Activated CD8-positive, alpha-beta memory T cell treated with anti-CD3 and anti-CD28 coated beads, Interleukin-2, amount 10 ng/mL, durations not matched to agents 7 days and 5 days (primary cell): ENCODE measurements around the gene SYN1. TPM values are rescaled to one million over a fixed set of nuclear protein-coding genes. Genes with fewer than 3 reads are reported as not detected.

Experiments used
- ATAC-seq: fragments of 150-1000 bp; cut with Tn5 transposase; one replicate; pipeline ENCODE4 v1.10.0; 2021; ENCODE audit warnings: moderate library complexity
- CTCF ChIA-PET: fragments of 350-600 bp; sonication (Branson Sonifier 250); formaldehyde crosslinking; loops from one replicate; lab custom pipeline; 2021; ENCODE audit warnings: antibody characterized with exemption; lab: Charles Lee
- DNase-seq: peaks from one replicate; pipeline ENCODE4 v3.0.0-alpha.2; 2020
- H3K27ac Mint-ChIP-seq: one replicate; pipeline ENCODE4 v1.8.0; 2021; ENCODE audit warnings: mild to moderate bottlenecking, mixed read lengths
- H3K27me3 Mint-ChIP-seq: one replicate; pipeline ENCODE4 v1.8.0; 2021; ENCODE audit warnings: mixed read lengths
- H3K36me3 Mint-ChIP-seq: one replicate; pipeline ENCODE4 v1.8.0; 2021; ENCODE audit warnings: mild to moderate bottlenecking, mixed read lengths
- H3K4me1 Mint-ChIP-seq: one replicate; pipeline ENCODE4 v1.8.0; 2021; ENCODE audit warnings: mixed read lengths
- H3K4me3 Mint-ChIP-seq: one replicate; pipeline ENCODE4 v1.8.0; 2021; ENCODE audit warnings: mild to moderate bottlenecking, moderate library complexity, mixed read lengths
- H3K9me3 Mint-ChIP-seq: one replicate; pipeline ENCODE4 v1.8.0; 2022; ENCODE audit warnings: low read depth, mixed read lengths
- total RNA-seq, 2 experiments: library from RNA; stranded (reverse); gene quantifications; one replicate each; pipeline ENCODE4 v1.2.3, GENCODE V29; 2021

SYN1 gene
- total RNA-seq, 2 experiments from 2014 or later: 0.09 to 0.15 TPM

GRCh38 chrX:47581731-47582647 is 37.7 kb downstream of the SYN1 start, which contains the start of gene TIMP1:
TSS of gene TIMP1 (plus strand) at chrX:47582436. CDS start at chrX:47583416, 980 bp downstream.
- peaks cover 2% of the 10 kb centered on the region for H3K36me3 Mint-ChIP-seq
- H3K4me3 Mint-ChIP-seq: peak within 1 kb of the TSS; percentile 46
- peak within 1 kb of the TSS; percentile 53 for H3K27ac Mint-ChIP-seq
- DNase-seq (peak; percentile 91), ATAC-seq (peak; percentile 95)
- H3K9me3 Mint-ChIP-seq: no peaks in the 10 kb centered on the region
- CTCF ChIA-PET: interaction anchor here (0.6 to 1.4 kb wide), 3 partner anchors 14 to 52 kb away, joined by 3 to 4 read pairs (median 3); no protein-coding TSS in a partner anchor
- peaks cover 2% of the 10 kb centered on the region for H3K27me3 Mint-ChIP-seq
- peaks cover 28% of the 10 kb centered on the region for H3K4me1 Mint-ChIP-seq

- Mint-ChIP-seq H3K27ac (no peak overlapping the region), H3K27me3 (peaks cover 2% of the 10 kb centered on the region), H3K4me1 (peaks cover 28% of the 10 kb centered on the region), H3K9me3 (no peaks in the 10 kb centered on the region), H3K36me3 (no peaks in the 10 kb centered on the region), H3K4me3 (no peak overlapping the region)
- CTCF ChIA-PET: no interaction called here
- ATAC-seq (no peak), DNase-seq (peak; percentile 52)
Observed at GRCh38 chrX:47579537-47579936, 40.1 kb downstream of the SYN1 start.

- Mint-ChIP-seq H3K4me3 (no peak overlapping the region), H3K27me3 (peaks cover 2% of the 10 kb centered on the region), H3K4me1 (peaks cover 28% of the 10 kb centered on the region), H3K36me3 (no peaks in the 10 kb centered on the region), H3K27ac (no peak overlapping the region), H3K9me3 (no peaks in the 10 kb centered on the region)
- DNase-seq (no peak), ATAC-seq (no peak)
- CTCF ChIA-PET: no interaction called here
Observed at GRCh38 chrX:47578692-47579091, 41.0 kb downstream of the SYN1 start.

GRCh38 chrX:47577901-47578300 is 41.8 kb downstream of the SYN1 start:
- H3K9me3 Mint-ChIP-seq: no peaks in the 10 kb centered on the region

GRCh38 chrX:47577424-47577823 is 42.2 kb downstream of the SYN1 start:
- DNase-seq: no peak
- H3K27ac Mint-ChIP-seq: no peak overlapping the region
- CTCF ChIA-PET: no interaction called here
- H3K36me3 Mint-ChIP-seq: no peaks in the 10 kb centered on the region
- H3K4me1 Mint-ChIP-seq: peaks cover 28% of the 10 kb centered on the region
- peaks cover 2% of the 10 kb centered on the region for H3K27me3 Mint-ChIP-seq
- ATAC-seq: no peak
- no peak overlapping the region for H3K4me3 Mint-ChIP-seq
- H3K9me3 Mint-ChIP-seq: no peaks in the 10 kb centered on the region

More at GRCh38 chrX:47577901-47578300, 41.8 kb downstream of the SYN1 start:
- CTCF ChIA-PET: no interaction called here
- no peak overlapping the region for H3K27ac Mint-ChIP-seq
- no peaks in the 10 kb centered on the region for H3K36me3 Mint-ChIP-seq
- H3K27me3 Mint-ChIP-seq: peaks cover 2% of the 10 kb centered on the region
- H3K4me1 Mint-ChIP-seq: peaks cover 28% of the 10 kb centered on the region
- DNase-seq (no peak), ATAC-seq (no peak)
- H3K4me3 Mint-ChIP-seq: no peak overlapping the region

- peaks cover 2% of the 10 kb centered on the region for H3K27me3 Mint-ChIP-seq
- H3K36me3 Mint-ChIP-seq: peaks cover 8% of the 10 kb centered on the region
- ATAC-seq (no peak), DNase-seq (no peak)
- H3K4me3 Mint-ChIP-seq: no peak overlapping the region
- no peaks in the 10 kb centered on the region for H3K9me3 Mint-ChIP-seq
- H3K4me1 Mint-ChIP-seq: peaks cover 17% of the 10 kb centered on the region
- CTCF ChIA-PET: no interaction called here
- no peak overlapping the region for H3K27ac Mint-ChIP-seq
Observed at GRCh38 chrX:47576021-47576898, 43.4 kb downstream of the SYN1 start.

GRCh38 chrX:47574547-47575301 is 44.9 kb downstream of the SYN1 start:
- H3K4me1 Mint-ChIP-seq: peaks cover 15% of the 10 kb centered on the region
- H3K9me3 Mint-ChIP-seq: no peaks in the 10 kb centered on the region
- CTCF ChIA-PET: no interaction called here
- ATAC-seq (peak; percentile 33), DNase-seq (no peak)
- no peak overlapping the region for H3K4me3 Mint-ChIP-seq
- H3K27me3 Mint-ChIP-seq: no peaks in the 10 kb centered on the region
- peaks cover 18% of the 10 kb centered on the region for H3K36me3 Mint-ChIP-seq
- H3K27ac Mint-ChIP-seq: no peak overlapping the region

GRCh38 chrX:47574076-47574546 is 45.5 kb downstream of the SYN1 start:
- Mint-ChIP-seq H3K27ac (no peak overlapping the region), H3K9me3 (no peaks in the 10 kb centered on the region), H3K27me3 (no peaks in the 10 kb centered on the region), H3K4me3 (no peak overlapping the region), H3K36me3 (peaks cover 21% of the 10 kb centered on the region), H3K4me1 (peaks cover 9% of the 10 kb centered on the region)
- DNase-seq: no peak
- CTCF ChIA-PET: no interaction called here
- ATAC-seq: no peak

- H3K9me3 Mint-ChIP-seq: no peaks in the 10 kb centered on the region
- DNase-seq (no peak), ATAC-seq (no peak)
- H3K4me1 Mint-ChIP-seq: peaks cover 6% of the 10 kb centered on the region
- H3K36me3 Mint-ChIP-seq: peaks cover 25% of the 10 kb centered on the region
- H3K27me3 Mint-ChIP-seq: no peaks in the 10 kb centered on the region
- no peak overlapping the region for H3K4me3 Mint-ChIP-seq
- CTCF ChIA-PET: no interaction called here
- H3K27ac Mint-ChIP-seq: no peak overlapping the region
Observed at GRCh38 chrX:47573341-47574075, 46.1 kb downstream of the SYN1 start.

GRCh38 chrX:47572773-47573340 is 46.8 kb downstream of the SYN1 start:
- Mint-ChIP-seq H3K36me3 (peaks cover 30% of the 10 kb centered on the region), H3K4me3 (no peak overlapping the region), H3K4me1 (peaks cover 6% of the 10 kb centered on the region), H3K27me3 (no peaks in the 10 kb centered on the region), H3K9me3 (no peaks in the 10 kb centered on the region), H3K27ac (no peak overlapping the region)
- CTCF ChIA-PET: no interaction called here
- DNase-seq (no peak), ATAC-seq (no peak)

GRCh38 chrX:47571896-47572295 is 47.8 kb downstream of the SYN1 start:
- no peak for ATAC-seq
- CTCF ChIA-PET: interaction anchor here (0.9 kb wide), 1 partner anchor 37 kb away, joined by 3 read pairs; no protein-coding TSS in a partner anchor
- no peaks in the 10 kb centered on the region for H3K9me3 Mint-ChIP-seq
- H3K4me3 Mint-ChIP-seq: no peak overlapping the region
- no peaks in the 10 kb centered on the region for H3K27me3 Mint-ChIP-seq
- peaks cover 6% of the 10 kb centered on the region for H3K4me1 Mint-ChIP-seq
- DNase-seq: no peak
- H3K27ac Mint-ChIP-seq: no peak overlapping the region
- H3K36me3 Mint-ChIP-seq: peaks cover 35% of the 10 kb centered on the region

- DNase-seq: no peak
- H3K4me1 Mint-ChIP-seq: peaks cover 6% of the 10 kb centered on the region
Observed at GRCh38 chrX:47571215-47571614, 48.4 kb downstream of the SYN1 start.

More at GRCh38 chrX:47571215-47571614, 48.4 kb downstream of the SYN1 start:
- ATAC-seq: no peak
- Mint-ChIP-seq H3K27ac (no peak overlapping the region), H3K36me3 (peaks cover 38% of the 10 kb centered on the region), H3K27me3 (no peaks in the 10 kb centered on the region), H3K4me3 (no peak overlapping the region), H3K9me3 (no peaks in the 10 kb centered on the region)
- CTCF ChIA-PET: interaction anchor here (0.9 kb wide), 1 partner anchor 37 kb away, joined by 3 read pairs; no protein-coding TSS in a partner anchor
